Epithelial cell of esophagus (primary cell): ENCODE measurements around the gene NLRP8.
"Not testable (repeated sequence)": the region's sequence is repeated elsewhere in the genome, so short reads cannot be mapped to it uniquely, and the experiment has no call there.

Experiments
- DNase-seq: peaks from one replicate; pipeline ENCODE4 v3.0.0; 2010; ENCODE audit warnings: low read depth
- H3K4me3 ChIP-seq: 2 replicates; pipeline ENCODE4 v1.5.1; 2011; ENCODE audit warnings: mild to moderate bottlenecking, low read length, control low read depth
- TF ChIP-seq, protein P1 (sequence below): IDR thresholded peaks from 2 replicates; pipeline ENCODE4 v1.5.1; 2011; ENCODE audit warnings: low read depth, mild to moderate bottlenecking, low read length, control low read depth, inconsistent platforms; ENCODE audit not compliant: insufficient read depth; ENCODE audit errors: missing control alignments

NLRP8 gene

DNA sequence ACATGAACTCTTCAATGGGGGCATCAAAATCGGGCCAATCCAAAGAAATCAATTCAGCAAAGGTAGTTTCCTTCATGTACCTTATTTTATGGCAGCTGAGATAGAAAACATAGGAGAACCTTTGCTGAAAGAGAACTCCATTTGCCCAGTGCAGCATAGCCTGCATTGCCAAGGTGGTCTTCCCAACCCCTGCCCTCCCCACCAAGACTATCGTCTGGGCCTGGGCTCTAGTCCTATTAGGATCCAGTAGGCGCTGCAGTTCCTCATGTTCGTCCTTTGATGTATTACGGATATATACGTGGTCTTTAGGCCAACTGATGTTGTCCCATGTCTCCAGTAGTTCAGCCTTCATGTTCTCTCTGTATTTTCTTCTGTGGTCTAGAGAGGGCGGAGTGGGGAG, 34.7 kb upstream of the NLRP8 start:
- TF ChIP-seq, protein P1, sequence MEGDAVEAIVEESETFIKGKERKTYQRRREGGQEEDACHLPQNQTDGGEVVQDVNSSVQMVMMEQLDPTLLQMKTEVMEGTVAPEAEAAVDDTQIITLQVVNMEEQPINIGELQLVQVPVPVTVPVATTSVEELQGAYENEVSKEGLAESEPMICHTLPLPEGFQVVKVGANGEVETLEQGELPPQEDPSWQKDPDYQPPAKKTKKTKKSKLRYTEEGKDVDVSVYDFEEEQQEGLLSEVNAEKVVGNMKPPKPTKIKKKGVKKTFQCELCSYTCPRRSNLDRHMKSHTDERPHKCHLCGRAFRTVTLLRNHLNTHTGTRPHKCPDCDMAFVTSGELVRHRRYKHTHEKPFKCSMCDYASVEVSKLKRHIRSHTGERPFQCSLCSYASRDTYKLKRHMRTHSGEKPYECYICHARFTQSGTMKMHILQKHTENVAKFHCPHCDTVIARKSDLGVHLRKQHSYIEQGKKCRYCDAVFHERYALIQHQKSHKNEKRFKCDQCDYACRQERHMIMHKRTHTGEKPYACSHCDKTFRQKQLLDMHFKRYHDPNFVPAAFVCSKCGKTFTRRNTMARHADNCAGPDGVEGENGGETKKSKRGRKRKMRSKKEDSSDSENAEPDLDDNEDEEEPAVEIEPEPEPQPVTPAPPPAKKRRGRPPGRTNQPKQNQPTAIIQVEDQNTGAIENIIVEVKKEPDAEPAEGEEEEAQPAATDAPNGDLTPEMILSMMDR, result no peak
- DNase-seq, result no peak

DNA sequence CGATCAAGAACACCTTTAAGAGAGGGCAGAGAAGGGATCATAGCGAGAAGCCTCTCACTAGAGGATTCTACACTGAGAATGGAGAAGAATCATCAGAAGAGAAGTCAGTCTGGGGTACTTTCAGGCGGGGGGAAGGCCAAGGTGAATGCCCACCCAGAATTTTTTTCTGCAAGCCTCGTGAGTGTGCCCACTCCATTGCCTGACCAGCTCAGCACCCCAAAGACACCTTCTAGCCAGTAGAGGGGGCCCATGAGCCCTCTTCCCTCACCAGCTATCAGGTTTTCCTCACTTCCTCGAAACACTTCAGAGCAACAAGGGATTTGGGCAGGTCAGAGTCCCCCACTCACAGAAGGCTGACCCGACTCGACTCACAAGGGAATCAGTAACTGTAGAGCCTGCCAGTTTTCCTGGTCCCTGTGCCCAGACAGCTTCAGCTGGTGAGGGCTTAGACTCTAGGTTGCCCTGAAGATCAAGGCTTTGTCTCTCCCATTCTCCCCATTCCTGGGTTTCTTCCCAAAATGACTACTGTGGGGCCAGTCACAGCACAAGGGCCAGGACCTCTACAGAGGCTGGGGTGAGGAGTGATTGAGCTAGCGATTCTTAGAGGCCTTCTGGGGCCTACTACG, 33.9 kb upstream of the NLRP8 start:
- H3K4me3 ChIP-seq, result no peak overlapping the region
- DNase-seq, result no peak
- TF ChIP-seq, protein P1, result no peak

More for the DNA sequence above, 34.7 kb upstream of the NLRP8 start:
- H3K4me3 ChIP-seq, result no peak overlapping the region

DNA sequence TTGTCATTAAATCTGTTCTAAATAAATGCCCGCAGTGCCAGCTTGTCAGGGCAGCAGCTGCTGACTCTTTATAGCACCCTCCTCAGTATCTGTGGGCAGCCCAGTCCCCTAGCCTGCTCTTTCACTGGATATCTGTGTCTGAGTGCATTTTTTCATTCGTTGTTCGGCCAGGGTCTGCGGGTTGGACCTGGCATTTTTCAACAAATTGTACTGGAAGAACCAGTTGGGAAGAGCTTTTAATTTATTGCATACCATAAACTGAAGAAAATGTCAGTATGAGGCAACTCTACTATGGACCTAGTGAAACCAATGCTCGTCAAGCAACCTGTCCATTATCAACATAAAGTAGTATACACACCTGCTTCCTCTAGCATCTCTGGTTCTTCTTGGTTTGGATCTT, 24.1 kb upstream of the NLRP8 start:
- no peak overlapping the region for H3K4me3 ChIP-seq

DNA sequence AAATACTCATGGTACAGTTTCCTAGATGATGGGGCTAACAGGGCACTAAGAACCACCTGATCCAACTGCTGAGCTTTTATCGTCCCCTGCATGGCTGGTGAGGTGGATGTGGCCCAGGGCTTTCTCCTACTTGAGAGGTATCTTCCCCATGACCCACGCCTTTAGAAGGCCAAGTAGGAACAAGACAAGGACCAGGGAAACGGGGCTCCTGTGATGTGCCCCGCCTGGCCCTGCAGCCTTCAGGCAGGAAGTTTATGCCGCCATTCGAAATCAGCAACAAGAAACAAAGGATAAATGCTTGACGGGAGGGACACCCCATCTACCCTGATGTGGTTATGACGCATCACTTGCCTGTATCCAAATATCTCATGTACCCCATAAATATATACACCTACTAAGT, 19.6 kb upstream of the NLRP8 start:
- no peak overlapping the region for H3K4me3 ChIP-seq
- TF ChIP-seq, protein P1, result no peak
- no peak for DNase-seq

More for the DNA sequence above, 24.1 kb upstream of the NLRP8 start:
- TF ChIP-seq, protein P1, result no peak
- DNase-seq, result no peak

DNA sequence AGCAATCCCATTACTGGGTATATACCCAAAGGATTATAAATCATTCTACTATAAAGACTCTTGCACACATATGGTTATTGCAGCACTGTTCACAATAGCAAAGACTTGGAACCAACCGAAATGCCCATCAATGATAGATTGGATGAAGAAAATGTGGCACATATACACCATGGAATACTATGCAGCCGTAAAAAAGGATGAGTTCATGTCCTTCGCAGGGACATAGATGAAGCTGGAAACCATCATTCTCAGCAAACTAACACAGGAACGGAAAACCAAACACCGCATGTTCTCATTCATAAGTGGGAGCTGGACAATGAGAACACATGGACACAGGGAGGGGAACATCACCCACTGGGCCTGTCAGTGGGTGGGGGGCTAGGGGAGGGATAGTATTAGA, 18.4 kb upstream of the NLRP8 start:
- not testable (repeated sequence) for DNase-seq, H3K4me3 ChIP-seq

DNA sequence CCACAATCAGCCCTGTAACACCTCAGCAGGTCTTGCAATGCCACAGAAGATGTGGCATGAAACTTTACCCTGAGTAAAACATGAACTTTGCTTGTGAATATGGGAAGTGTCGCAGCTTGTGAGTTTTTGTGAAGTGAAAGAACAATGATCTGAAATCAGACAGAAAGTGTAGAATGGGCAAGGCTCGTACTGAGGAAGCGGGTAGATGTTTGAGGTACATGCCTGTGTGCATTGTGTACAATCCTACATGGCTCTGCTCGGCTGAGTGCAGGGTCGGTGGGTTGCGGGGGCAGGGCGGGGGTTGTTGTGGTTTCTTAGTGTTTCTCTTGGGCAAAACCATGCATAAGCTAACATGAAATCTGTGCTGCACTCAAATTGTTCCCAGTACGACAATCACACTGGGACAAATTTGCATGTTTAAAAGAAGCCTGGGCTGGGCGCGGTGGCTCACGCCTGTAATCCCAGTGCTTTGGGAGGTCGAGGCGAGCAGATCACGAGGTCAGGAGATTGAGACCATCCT, 16.6 kb upstream of the NLRP8 start:
- no peak overlapping the region for H3K4me3 ChIP-seq
- DNase-seq, result no peak
- TF ChIP-seq, protein P1, result no peak

DNA sequence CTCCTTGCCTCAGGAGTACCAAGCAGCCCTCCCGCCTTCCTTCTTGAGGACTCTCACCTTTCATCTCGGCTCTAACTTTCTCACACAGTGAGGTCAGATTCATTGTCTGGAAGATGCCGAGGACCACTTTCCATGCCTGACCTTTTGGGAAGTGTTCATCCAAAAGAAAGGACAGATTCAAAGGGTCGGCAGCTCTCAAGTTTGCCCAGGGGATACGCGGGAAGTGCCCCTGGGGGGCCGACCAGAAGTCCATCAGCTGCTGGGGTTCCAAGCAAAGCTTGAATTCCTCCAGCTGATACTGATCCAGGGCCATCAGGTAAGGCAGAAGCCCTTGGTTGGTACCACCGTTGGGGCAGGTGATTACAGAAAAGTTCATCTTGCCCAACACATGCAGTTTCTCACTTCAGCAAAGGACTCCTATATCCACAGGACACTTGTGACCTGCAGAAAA, 15.7 kb upstream of the NLRP8 start, which contains the start of gene NLRP13:
NLRP13 (minus strand) TSS at position 401 of the 451 bp plus-strand sequence; CDS start at position 376, 25 bp downstream.
- no peak for DNase-seq
- H3K4me3 ChIP-seq, result no peak within 1 kb of the TSS
- TF ChIP-seq, protein P1, result no peak
